Measurements from ENCODE around the gene STK36.

DNA sequence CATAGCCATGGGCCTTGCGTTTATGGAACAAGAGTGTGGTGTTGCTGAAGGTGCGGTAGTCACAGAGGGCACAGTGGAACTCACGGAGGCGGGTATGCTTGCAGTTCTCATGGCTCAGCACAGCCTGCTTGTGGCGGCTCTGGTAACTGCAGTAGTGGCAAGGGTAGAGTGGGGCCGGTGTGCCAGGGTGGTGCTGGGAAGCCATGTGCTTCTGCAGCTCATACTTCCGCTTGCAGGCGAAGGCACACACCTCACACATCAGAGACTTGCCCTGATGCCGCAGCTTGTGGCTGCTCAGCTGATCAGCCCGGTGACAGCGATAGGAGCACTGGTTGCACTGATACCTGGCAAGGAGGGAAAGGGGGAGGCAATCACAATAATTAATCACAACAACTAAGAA is 27.2 kb upstream of the STK36 start:
- no peak for TF ChIP-seq SPI1 (IDR thresholded peaks at IDR 0.05; ENCODE audit: borderline replicate concordance, low read depth)
- no peak for TF ChIP-seq GABPA (IDR thresholded peaks at IDR 0.05; ENCODE audit: low read depth)
